Ovary (tissue), 9 donors: ENCODE measurements around the gene LSM2. TPM values are rescaled to one million over a fixed set of nuclear protein-coding genes. Genes with fewer than 3 reads are reported as not detected.
"Not testable (repeated sequence)": the region's sequence is repeated elsewhere in the genome, so short reads cannot be mapped to it uniquely, and the experiment has no call there.

Source experiments
- DNase-seq, 5 donors: peaks; one replicate each; pipeline ENCODE4 v3.0.0-alpha.2; 2019 to 2020
- H3K27ac ChIP-seq, 2 donors: fragments of 200-600 bp; one replicate each; pipeline versions ENCODE4 v1.5.1 to v1.8.0; 2019 to 2022
- H3K27me3 ChIP-seq: fragments of 200-600 bp; one replicate; pipeline ENCODE4 v1.8.0; 2022
- H3K36me3 ChIP-seq: fragments of 200-600 bp; sonication (generic); one replicate; pipeline ENCODE4 v1.5.1; 2019
- H3K4me1 ChIP-seq: one replicate; pipeline ENCODE4 v1.8.1; 2013; ENCODE audit warnings: mild to moderate bottlenecking, moderate library complexity; ENCODE audit not compliant: insufficient read depth
- H3K4me3 ChIP-seq: fragments of 200-600 bp; sonication (generic); one replicate; pipeline ENCODE4 v1.5.1; 2017
- H3K9me3 ChIP-seq, 2 donors: fragments of 200-600 bp in 1 of 2; sonication (generic) in 1 of 2; one replicate each; pipeline versions ENCODE4 v1.5.1 to v1.8.1; 2013 to 2019; ENCODE audit warnings: mild to moderate bottlenecking in 1 of 2, moderate library complexity in 1 of 2
- CTCF ChIP-seq, 3 donors: fragments of 450-650 bp in 2 of 3; fragments of 200-600 bp in 1 of 3; IDR thresholded peaks; one replicate each; pipeline versions ENCODE4 v1.5.1 to v1.8.0; 2016 to 2022; ENCODE audit warnings: antibody characterized with exemption in 3 of 3, mild to moderate bottlenecking in 1 of 3
- EP300 ChIP-seq: sonication (generic); formaldehyde crosslinking; IDR thresholded peaks from one replicate; pipeline ENCODE4 v1.6.1; 2017; ENCODE audit warnings: antibody characterized with exemption
- POLR2A ChIP-seq: fragments of 450-650 bp; IDR thresholded peaks from one replicate; pipeline ENCODE4 v1.6.1; 2017; ENCODE audit warnings: antibody characterized with exemption, mild to moderate bottlenecking, moderate library complexity
- WGBS, 3 donors: extraction: QIAGEN DNeasy Blood & Tissue Kit in 1 of 3; methylation state at CpG; one replicate each; pipeline versions ENCODE4 v1.1.5 to v1.1.7; 2013 to 2017; 5-methylcytosine and 5-hydroxymethylcytosine counted together
- intact Hi-C, 4 donors: fragments of 100-400 bp; cut with DNase I; formaldehyde crosslinking; loops; one replicate each; pipeline versions ENCODE4 v1.11.0 to v1.15.1; 2022 to 2023
- polyA plus RNA-seq, 2 donors: library from polyadenylated mRNA; stranded (reverse); fragments of 200-250 nt in 1 of 2; fragments of 350-450 nt in 1 of 2; fragmentation: Illumina TruSeq in 1 of 2; extraction: RNeasy Lipid Tissue Mini Kit (QIAGEN cat#74804) in 1 of 2; gene quantifications; one replicate each; pipeline ENCODE4 v1.2.3, GENCODE V29; 2013 to 2014
- total RNA-seq, 7 donors: library from RNA; depleted of rRNA in 2 of 7; stranded (reverse); fragments of >200 nt in 2 of 7; fragmentation: NEBNext Ultra II Directional in 3 of 7; extraction: Animal tissue kit (Norgen Biotek cat#: 25700) in 3 of 7; gene quantifications; one replicate each; pipeline versions ENCODE4 v1.1.0 to v1.2.4, GENCODE V29; 2016 to 2023
- donor health status: DM: no; HTN: no; CAD: no; lungs with moderate emphysema.
- donor health status: DM: no; HTN: no; CAD: no.
- donor health status: Bipolar disorder and iron deficiency.
- donor health status: DM: yes; HTN: yes; CAD: no.
- donor health status: DM: no; HTN: no; CAD: no.
- donor health status: DM: yes; HTN: yes; CAD: no.

Gene LSM2
- total and polyA plus RNA-seq, 9 donors, result 35.9 to 90.7 (median 47.6) TPM

GRCh38 chr6:31815025-31815838, 8.5 kb upstream of the LSM2 start, which contains the start of the genes HSPA1A and HSPA1L:
TSS of gene HSPA1A (plus strand) at chr6:31815543. CDS start at chr6:31815757, 214 bp downstream.
TSS of gene HSPA1L (minus strand) at chr6:31815283. CDS start at chr6:31811972, 3,311 bp downstream.
- H3K4me1 ChIP-seq, result peaks cover 2% of the 10 kb centered on the region
- peak in 1 of 3 donors; percentile 19 for TF ChIP-seq CTCF (IDR thresholded peaks at IDR 0.05)
- peak; percentile 12 for TF ChIP-seq EP300
- TF ChIP-seq POLR2A, result peak; percentile 99
- no peaks in the 10 kb centered on the region for H3K9me3 ChIP-seq
- no peaks in the 10 kb centered on the region for H3K27me3 ChIP-seq
- peak within 1 kb of the TSS; percentile 95 to 99 for H3K27ac ChIP-seq
- peak; percentile 91 to 96 (median 94) for DNase-seq
- no peaks in the 10 kb centered on the region for H3K36me3 ChIP-seq
- H3K4me3 ChIP-seq, result peak within 1 kb of the TSS; percentile 59
- 1 to 2% (median 2%) methylated on average over 47 to 56 of the region's 56 CpGs for WGBS, 3 donors
- intact Hi-C loops, result no loop called here

- TF ChIP-seq CTCF (IDR thresholded peaks at IDR 0.05) (no peak), EP300 (no peak), POLR2A (peak; percentile 28)
- WGBS, 3 donors, result 1 to 4% (median 1%) methylated on average over 13 of the region's 13 CpGs
- Histone ChIP-seq H3K27me3 (no peaks in the 10 kb centered on the region), H3K36me3 (no peaks in the 10 kb centered on the region), H3K27ac (peak overlapping the region; percentile 95 to 99), H3K9me3 (no peaks in the 10 kb centered on the region), H3K4me1 (peaks cover 2% of the 10 kb centered on the region), H3K4me3 (peak overlapping the region; percentile 59)
- DNase-seq, result peak in 4 of 5 donors; percentile 93 to 97 (median 94)
- intact Hi-C loops, result no loop called here
Measured at GRCh38 chr6:31814677-31815024, 7.9 kb upstream of the LSM2 start.

GRCh38 chr6:31813465-31813849, 6.7 kb upstream of the LSM2 start:
- no peak for TF ChIP-seq EP300
- no peak for TF ChIP-seq POLR2A
- peaks cover 2% of the 10 kb centered on the region for H3K4me1 ChIP-seq
- H3K27me3 ChIP-seq, result no peaks in the 10 kb centered on the region
- H3K27ac ChIP-seq, result peak overlapping the region; percentile 95 to 99
- no peaks in the 10 kb centered on the region for H3K9me3 ChIP-seq
- H3K36me3 ChIP-seq, result no peaks in the 10 kb centered on the region
- intact Hi-C loops, result no loop called here
- no peak overlapping the region for H3K4me3 ChIP-seq
- DNase-seq, result peak in 1 of 5 donors; percentile 45
- WGBS, 3 donors, result 94 to 97% (median 96%) methylated on average over 7 of the region's 7 CpGs

- no peak overlapping the region for H3K27ac ChIP-seq
- no peak overlapping the region for H3K4me3 ChIP-seq
- no peak for TF ChIP-seq EP300
- TF ChIP-seq POLR2A, result no peak
- TF ChIP-seq CTCF (IDR thresholded peaks at IDR 0.05), result no peak
- peaks cover 2% of the 10 kb centered on the region for H3K4me1 ChIP-seq
- WGBS, 3 donors, result 90 to 95% (median 91%) methylated on average over 12 of the region's 12 CpGs
- DNase-seq, result peak in 1 of 5 donors; percentile 24
- H3K27me3 ChIP-seq, result no peaks in the 10 kb centered on the region
- intact Hi-C loops, result no loop called here
- H3K36me3 ChIP-seq, result no peaks in the 10 kb centered on the region
- H3K9me3 ChIP-seq, result no peaks in the 10 kb centered on the region
Measured at GRCh38 chr6:31811645-31812044, 4.9 kb upstream of the LSM2 start.

GRCh38 chr6:31808599-31808998, 1.8 kb upstream of the LSM2 start:
- H3K9me3 ChIP-seq, H3K27ac ChIP-seq, H3K36me3 ChIP-seq, intact Hi-C loops, H3K27me3 ChIP-seq, H3K4me1 ChIP-seq, H3K4me3 ChIP-seq: not testable (repeated sequence)
- peak in 2 of 5 donors; percentile 9 to 16 for DNase-seq
- whole genome bisulfite sequencing, 3 donors, result 88 to 91% (median 89%) methylated on average over 10 of the region's 10 CpGs
